Ovary (tissue), 9 donors: Measurements from ENCODE around the gene DBI. TPM values are rescaled to one million over a fixed set of nuclear protein-coding genes. Genes with fewer than 3 reads are reported as not detected.

Experiments used
- DNase-seq, 5 donors: peaks; one replicate each; pipeline ENCODE4 v3.0.0-alpha.2; 2019 to 2020
- H3K27ac ChIP-seq, 2 donors: fragments of 200-600 bp; one replicate each; pipeline versions ENCODE4 v1.5.1 to v1.8.0; 2019 to 2022
- H3K27me3 ChIP-seq: fragments of 200-600 bp; one replicate; pipeline ENCODE4 v1.8.0; 2022
- H3K36me3 ChIP-seq: fragments of 200-600 bp; sonication (generic); one replicate; pipeline ENCODE4 v1.5.1; 2019
- H3K4me1 ChIP-seq: one replicate; pipeline ENCODE4 v1.8.1; 2013; ENCODE audit warnings: mild to moderate bottlenecking, moderate library complexity; ENCODE audit not compliant: insufficient read depth
- H3K4me3 ChIP-seq: fragments of 200-600 bp; sonication (generic); one replicate; pipeline ENCODE4 v1.5.1; 2017
- H3K9me3 ChIP-seq, 2 donors: fragments of 200-600 bp in 1 of 2; sonication (generic) in 1 of 2; one replicate each; pipeline versions ENCODE4 v1.5.1 to v1.8.1; 2013 to 2019; ENCODE audit warnings: mild to moderate bottlenecking in 1 of 2, moderate library complexity in 1 of 2
- CTCF ChIP-seq, 3 donors: fragments of 450-650 bp in 2 of 3; fragments of 200-600 bp in 1 of 3; IDR thresholded peaks; one replicate each; pipeline versions ENCODE4 v1.5.1 to v1.8.0; 2016 to 2022; ENCODE audit warnings: antibody characterized with exemption in 3 of 3, mild to moderate bottlenecking in 1 of 3
- EP300 ChIP-seq: sonication (generic); formaldehyde crosslinking; IDR thresholded peaks from one replicate; pipeline ENCODE4 v1.6.1; 2017; ENCODE audit warnings: antibody characterized with exemption
- POLR2A ChIP-seq: fragments of 450-650 bp; IDR thresholded peaks from one replicate; pipeline ENCODE4 v1.6.1; 2017; ENCODE audit warnings: antibody characterized with exemption, mild to moderate bottlenecking, moderate library complexity
- WGBS, 3 donors: extraction: QIAGEN DNeasy Blood & Tissue Kit in 1 of 3; methylation state at CpG; one replicate each; pipeline versions ENCODE4 v1.1.5 to v1.1.7; 2013 to 2017; 5-methylcytosine and 5-hydroxymethylcytosine counted together
- intact Hi-C, 4 donors: fragments of 100-400 bp; cut with DNase I; formaldehyde crosslinking; loops; one replicate each; pipeline versions ENCODE4 v1.11.0 to v1.15.1; 2022 to 2023
- polyA plus RNA-seq, 2 donors: library from polyadenylated mRNA; stranded (reverse); fragments of 200-250 nt in 1 of 2; fragments of 350-450 nt in 1 of 2; fragmentation: Illumina TruSeq in 1 of 2; extraction: RNeasy Lipid Tissue Mini Kit (QIAGEN cat#74804) in 1 of 2; gene quantifications; one replicate each; pipeline ENCODE4 v1.2.3, GENCODE V29; 2013 to 2014
- total RNA-seq, 7 donors: library from RNA; depleted of rRNA in 2 of 7; stranded (reverse); fragments of >200 nt in 2 of 7; fragmentation: NEBNext Ultra II Directional in 3 of 7; extraction: Animal tissue kit (Norgen Biotek cat#: 25700) in 3 of 7; gene quantifications; one replicate each; pipeline versions ENCODE4 v1.1.0 to v1.2.4, GENCODE V29; 2016 to 2023
- donor health status: DM: no; HTN: no; CAD: no; lungs with moderate emphysema.
- donor health status: DM: no; HTN: no; CAD: no.
- donor health status: Bipolar disorder and iron deficiency.
- donor health status: DM: yes; HTN: yes; CAD: no.
- donor health status: DM: no; HTN: no; CAD: no.
- donor health status: DM: yes; HTN: yes; CAD: no.

Gene DBI
- total and polyA plus RNA-seq, 9 donors, result 35.5 to 243 (median 49.8) TPM

GRCh38 chr2:119350311-119350998, 16.3 kb upstream of the DBI start:
- TF ChIP-seq POLR2A (no peak), EP300 (no peak), CTCF (IDR thresholded peaks at IDR 0.05) (no peak)
- H3K27ac ChIP-seq, result no peak overlapping the region
- intact Hi-C loops, result no loop called here
- peaks cover 3% of the 10 kb centered on the region for H3K4me1 ChIP-seq
- no peaks in the 10 kb centered on the region for H3K36me3 ChIP-seq
- H3K27me3 ChIP-seq, result no peaks in the 10 kb centered on the region
- no peaks in the 10 kb centered on the region for H3K9me3 ChIP-seq
- no peak overlapping the region for H3K4me3 ChIP-seq
- no peak for DNase-seq
- 57 to 71% (median 63%) methylated on average over 4 of the region's 4 CpGs for WGBS, 3 donors

- H3K4me3 ChIP-seq, result no peak overlapping the region
- DNase-seq, result no peak
Observed at GRCh38 chr2:119352357-119352756, 14.4 kb upstream of the DBI start.

DNA sequence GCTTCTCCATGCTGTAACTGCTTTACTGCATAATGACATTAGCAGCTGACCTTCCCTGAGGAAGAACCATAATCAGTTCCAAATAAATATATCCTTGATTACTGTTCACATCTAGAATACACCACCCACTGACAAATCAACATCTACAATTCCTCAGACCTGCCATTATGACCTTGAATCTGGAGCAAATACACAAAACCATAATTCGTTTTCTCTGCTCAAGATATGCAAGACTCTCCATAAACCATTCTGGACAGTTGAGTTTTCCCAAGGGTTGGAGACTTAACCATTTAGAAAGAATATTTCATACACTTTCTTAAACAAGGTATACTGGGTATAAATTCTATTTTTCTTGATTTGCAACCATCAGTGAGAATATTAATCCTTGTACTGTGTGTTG, 11.9 kb upstream of the DBI start:
- DNase-seq, result no peak
- Histone ChIP-seq H3K36me3 (no peaks in the 10 kb centered on the region), H3K4me3 (no peak overlapping the region), H3K9me3 (no peaks in the 10 kb centered on the region), H3K27ac (no peak overlapping the region), H3K4me1 (peaks cover 1% of the 10 kb centered on the region), H3K27me3 (no peaks in the 10 kb centered on the region)
- intact Hi-C loops, result no loop called here
- 43 to 73% (median 47%) methylated on average over 1 of the region's 1 CpG for WGBS, 3 donors
- TF ChIP-seq CTCF (IDR thresholded peaks at IDR 0.05) (no peak), POLR2A (no peak), EP300 (no peak)

More at GRCh38 chr2:119352357-119352756, 14.4 kb upstream of the DBI start:
- no peaks in the 10 kb centered on the region for H3K27me3 ChIP-seq
- intact Hi-C loops, result no loop called here
- peaks cover 3% of the 10 kb centered on the region for H3K4me1 ChIP-seq
- no peaks in the 10 kb centered on the region for H3K36me3 ChIP-seq
- no peak for TF ChIP-seq POLR2A
- no peak for TF ChIP-seq EP300
- no peak for TF ChIP-seq CTCF (IDR thresholded peaks at IDR 0.05)
- H3K9me3 ChIP-seq, result no peaks in the 10 kb centered on the region
- H3K27ac ChIP-seq, result no peak overlapping the region

DNA sequence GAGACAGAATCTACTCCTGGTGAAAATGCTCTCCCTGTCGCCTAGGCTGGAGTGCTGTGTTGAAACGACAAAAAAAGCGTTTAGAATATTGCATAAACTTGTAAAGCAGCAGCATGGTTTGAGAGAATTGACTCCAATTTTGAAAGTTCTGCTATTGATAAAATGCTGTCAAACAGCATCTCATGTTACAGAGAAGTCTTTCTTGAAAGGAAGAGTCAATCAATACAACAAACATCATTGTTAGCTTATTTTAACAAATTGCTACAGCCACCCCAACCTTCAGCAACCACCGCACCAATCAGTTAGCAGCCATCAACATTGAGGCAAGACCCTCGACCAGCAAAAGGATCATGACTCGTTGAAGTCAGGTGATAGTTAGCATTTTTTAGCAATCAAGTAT, 7.0 kb upstream of the DBI start:
- H3K9me3 ChIP-seq, result no peaks in the 10 kb centered on the region
- TF ChIP-seq CTCF (IDR thresholded peaks at IDR 0.05), result no peak
- no peak for TF ChIP-seq POLR2A
- no peak for TF ChIP-seq EP300
- 90 to 93% (median 91%) methylated on average over 6 of the region's 6 CpGs for WGBS, 3 donors
- H3K27me3 ChIP-seq, result no peaks in the 10 kb centered on the region
- no peaks in the 10 kb centered on the region for H3K36me3 ChIP-seq
- intact Hi-C loops, result loop anchor here in 1 of 4 donors (10.0 kb wide), 1 partner anchor 655 kb away; the partner anchor contains the start of gene EPB41L5
- H3K4me1 ChIP-seq, result no peaks in the 10 kb centered on the region
- no peak overlapping the region for H3K27ac ChIP-seq
- no peak for DNase-seq
- no peak overlapping the region for H3K4me3 ChIP-seq
